Measurements from ENCODE around the gene COL1A1.

Gene COL1A1

GRCh38 chr17:50149417-50150353, 51.7 kb downstream of the COL1A1 start:
- no peak for TF ChIP-seq TAF1 (IDR thresholded peaks at IDR 0.05; ENCODE audit: borderline replicate concordance, insufficient read depth, low read length)
- peak; percentile 42 for TF ChIP-seq FOXP2 (optimal IDR thresholded peaks at IDR 0.05; ENCODE audit: borderline replicate concordance, extremely low read depth, extremely low read length, insufficient read depth)

GRCh38 chr17:50149091-50149416, 52.4 kb downstream of the COL1A1 start:
- TF ChIP-seq SIN3A (IDR thresholded peaks at IDR 0.05; ENCODE audit: borderline replicate concordance, insufficient read depth, low read length) = no peak; the same call in 1 of the 2 replicates
- TF ChIP-seq TAF1 (IDR thresholded peaks at IDR 0.05; ENCODE audit: borderline replicate concordance, insufficient read depth, low read length) = no peak
- TF ChIP-seq POLR2AphosphoS5 (IDR thresholded peaks at IDR 0.05; ENCODE audit: low read depth, low read length) = no peak; the same call in 1 of the 2 replicates
- TF ChIP-seq FOXP2 (optimal IDR thresholded peaks at IDR 0.05; ENCODE audit: borderline replicate concordance, extremely low read depth, extremely low read length, insufficient read depth) = no peak
- TF ChIP-seq REST (IDR thresholded peaks at IDR 0.05; ENCODE audit: insufficient read depth in 1 of 2, low read depth in 2 of 2, low read length in 2 of 2) = no peak

DNA sequence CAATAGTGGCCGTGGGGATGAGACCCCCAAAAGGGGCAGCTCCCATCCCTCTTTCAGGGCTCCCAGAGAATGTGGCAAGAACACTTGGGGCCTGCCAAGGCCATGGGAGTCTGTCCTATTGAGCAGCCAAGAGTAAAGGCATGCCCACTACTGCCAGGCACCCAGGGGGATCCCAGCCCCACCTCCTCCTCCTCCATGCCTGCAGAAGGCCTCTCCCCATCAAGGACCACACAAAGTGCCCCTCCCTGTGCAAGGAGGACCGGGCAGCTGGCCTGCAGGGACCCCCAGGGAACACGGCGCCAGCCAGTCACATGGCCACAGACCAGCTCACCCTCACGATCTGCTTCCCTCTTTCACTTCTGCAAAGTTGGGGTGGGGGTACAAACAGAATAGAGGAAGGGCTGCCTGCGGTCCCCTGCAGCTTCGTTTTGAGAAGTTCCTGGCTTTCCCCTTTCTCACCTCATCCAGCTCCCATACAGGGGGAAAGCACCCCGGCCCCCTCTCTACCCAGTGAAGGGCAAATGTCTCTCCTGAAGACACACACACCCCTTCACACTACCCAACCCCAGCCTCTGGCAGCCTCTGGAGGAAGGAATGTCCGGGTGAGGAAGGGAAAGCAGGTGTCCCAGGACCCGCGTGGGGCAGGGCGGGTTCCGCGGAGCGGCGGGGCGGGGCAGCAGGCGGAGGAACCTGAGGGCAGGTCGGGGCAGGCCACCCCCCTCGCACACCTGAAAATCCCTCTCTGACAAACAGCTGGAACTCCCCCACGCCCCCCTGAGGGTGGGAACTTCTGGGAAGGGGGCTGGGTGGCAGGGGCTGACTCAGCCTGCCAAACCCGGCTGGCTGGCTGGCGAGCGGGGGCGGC, 53.0 kb downstream of the COL1A1 start:
- TF ChIP-seq POLR2AphosphoS5 (IDR thresholded peaks at IDR 0.05; ENCODE audit: low read depth, low read length) (peak; percentile 43; the same call in 1 of the 2 replicates), SIN3A (IDR thresholded peaks at IDR 0.05; ENCODE audit: borderline replicate concordance, insufficient read depth, low read length) (peak; percentile 97; the same call in 1 of the 2 replicates), REST (IDR thresholded peaks at IDR 0.05; ENCODE audit: insufficient read depth in 1 of 2, low read depth in 2 of 2, low read length in 2 of 2) (no peak)

DNA sequence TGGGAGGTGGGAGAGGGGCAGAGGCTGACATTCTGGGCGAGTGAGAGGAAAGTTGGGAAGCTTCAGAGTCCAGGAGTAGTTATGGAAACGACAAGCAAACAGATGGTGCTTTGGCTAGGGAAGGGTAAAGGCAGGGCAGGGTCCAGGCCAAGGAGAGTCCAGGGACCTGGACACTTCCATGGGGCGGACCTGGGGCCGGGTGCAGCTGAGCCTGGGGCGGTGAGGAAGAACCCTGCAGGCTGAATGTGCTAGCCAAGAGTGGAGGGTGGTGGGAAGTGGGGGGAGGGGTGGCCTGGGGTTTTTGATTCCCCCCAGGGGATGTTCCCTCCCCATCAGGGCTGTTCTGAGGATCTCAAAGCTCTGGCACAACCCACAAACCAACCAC, 53.6 kb downstream of the COL1A1 start:
- no peak for TF ChIP-seq TAF1 (IDR thresholded peaks at IDR 0.05; ENCODE audit: borderline replicate concordance, insufficient read depth, low read length)
- TF ChIP-seq SIN3A (IDR thresholded peaks at IDR 0.05; ENCODE audit: borderline replicate concordance, insufficient read depth, low read length) = no peak
- no peak for TF ChIP-seq REST (IDR thresholded peaks at IDR 0.05; ENCODE audit: insufficient read depth in 1 of 2, low read depth in 2 of 2, low read length in 2 of 2)
- no peak for TF ChIP-seq POLR2AphosphoS5 (IDR thresholded peaks at IDR 0.05; ENCODE audit: low read depth, low read length)
- TF ChIP-seq FOXP2 (optimal IDR thresholded peaks at IDR 0.05; ENCODE audit: borderline replicate concordance, extremely low read depth, extremely low read length, insufficient read depth) = no peak

- no peak for TF ChIP-seq POLR2AphosphoS5 (IDR thresholded peaks at IDR 0.05; ENCODE audit: low read depth, low read length)
Observed at GRCh38 chr17:50146927-50147665, 54.3 kb downstream of the COL1A1 start.

Data from PFSK-1 (cell line).